K562 (cell line): ENCODE measurements around the gene AGPAT3. TPM values are rescaled to one million over a fixed set of nuclear protein-coding genes. Genes with fewer than 3 reads are reported as not detected.

Source experiments
- GABPB2 ChIP-seq: fragments of 250-450 bp; sonication (Bioruptor Pico); conservative IDR thresholded peaks from 2 replicates; pipeline ENCODE4 v1.5.1; 2021; ENCODE audit warnings: mild to moderate bottlenecking
- MGA ChIP-seq: fragments of 450-650 bp; IDR thresholded peaks from 2 replicates; pipeline ENCODE4 v1.6.1; 2016; ENCODE audit warnings: mild to moderate bottlenecking, moderate library complexity
- NONO ChIP-seq, 2 experiments: fragments of 200-400 bp in 1 of 2; fragments of 450-650 bp in 1 of 2; formaldehyde crosslinking in 1 of 2; IDR thresholded peaks; 2 replicates each; pipeline ENCODE4 v1.6.1; 2017; ENCODE audit warnings: low read depth in 2 of 2, mild to moderate bottlenecking in 2 of 2, moderate library complexity in 2 of 2, low read length in 1 of 2
- ZNF175 ChIP-seq: fragments of 200-800 bp; sonication (Bioruptor generic); IDR thresholded peaks from 2 replicates; pipeline ENCODE4 v1.6.1; 2016; ENCODE audit warnings: low read depth, mild to moderate bottlenecking, missing genetic modification characterization, missing compliant biosample characterization
- ZNF197 ChIP-seq: fragments of 200-800 bp; sonication (Bioruptor generic); IDR thresholded peaks from 2 replicates; pipeline ENCODE4 v1.6.1; 2016; ENCODE audit warnings: low read depth, missing genetic modification characterization, missing compliant biosample characterization
- polyA plus RNA-seq, 8 experiments: library from polyadenylated mRNA; depleted of rRNA in 4 of 8; stranded (reverse) in 5 of 8; unstranded in 3 of 8; fragments of >200 nt; fragmentation: Nextera tagmentation in 2 of 8; fragmentation: Illumina TruSeq in 1 of 8; extraction: Ambion mirVana in 2 of 8; extraction: Trizol in 1 of 8; gene quantifications; 2 replicates each; pipeline versions ENCODE4 v1.2.1 to v1.2.3, GENCODE V29; 2011 to 2014; ENCODE audit warnings: inconsistent platforms in 1 of 8, missing spikeins in 1 of 8
- total RNA-seq, 7 experiments: library from RNA; depleted of rRNA in 6 of 7; stranded (reverse); fragments of >200 nt in 6 of 7; fragmentation: Illumina TruSeq in 2 of 7; extraction: Trizol in 2 of 7; gene quantifications; 2 replicates each; pipeline versions ENCODE4 v1.2.1 to v1.2.3, GENCODE V29; 2011 to 2021; ENCODE audit warnings: low replicate concordance in 1 of 7

The AGPAT3 gene
- total and polyA plus RNA-seq, 9 of the 15 experiments (the other 6 are each of a cell fraction or from before 2014, with no cell fraction given) = 1.5 to 88.4 (median 35.7) TPM

GRCh38 chr21:43905726-43906455 is 40.9 kb downstream of the AGPAT3 start (continued):
- TF ChIP-seq MGA = no peak
- no peak for TF ChIP-seq GABPB2 (CRISPR knock-in tag)
- no peak for TF ChIP-seq NONO (IDR thresholded peaks at IDR 0.05; ENCODE audit: low read depth in 2 of 2, low read length in 1 of 2)
- no peak for TF ChIP-seq ZNF175 (CRISPR knock-in tag)
- no peak for TF ChIP-seq ZNF197 (CRISPR knock-in tag)
